ENCODE results near the gene CRYAB.
A peak's percentile ranks its signal among the peaks of the same experiment; 100 is the strongest.

The CRYAB gene, protein sequence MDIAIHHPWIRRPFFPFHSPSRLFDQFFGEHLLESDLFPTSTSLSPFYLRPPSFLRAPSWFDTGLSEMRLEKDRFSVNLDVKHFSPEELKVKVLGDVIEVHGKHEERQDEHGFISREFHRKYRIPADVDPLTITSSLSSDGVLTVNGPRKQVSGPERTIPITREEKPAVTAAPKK

DNA sequence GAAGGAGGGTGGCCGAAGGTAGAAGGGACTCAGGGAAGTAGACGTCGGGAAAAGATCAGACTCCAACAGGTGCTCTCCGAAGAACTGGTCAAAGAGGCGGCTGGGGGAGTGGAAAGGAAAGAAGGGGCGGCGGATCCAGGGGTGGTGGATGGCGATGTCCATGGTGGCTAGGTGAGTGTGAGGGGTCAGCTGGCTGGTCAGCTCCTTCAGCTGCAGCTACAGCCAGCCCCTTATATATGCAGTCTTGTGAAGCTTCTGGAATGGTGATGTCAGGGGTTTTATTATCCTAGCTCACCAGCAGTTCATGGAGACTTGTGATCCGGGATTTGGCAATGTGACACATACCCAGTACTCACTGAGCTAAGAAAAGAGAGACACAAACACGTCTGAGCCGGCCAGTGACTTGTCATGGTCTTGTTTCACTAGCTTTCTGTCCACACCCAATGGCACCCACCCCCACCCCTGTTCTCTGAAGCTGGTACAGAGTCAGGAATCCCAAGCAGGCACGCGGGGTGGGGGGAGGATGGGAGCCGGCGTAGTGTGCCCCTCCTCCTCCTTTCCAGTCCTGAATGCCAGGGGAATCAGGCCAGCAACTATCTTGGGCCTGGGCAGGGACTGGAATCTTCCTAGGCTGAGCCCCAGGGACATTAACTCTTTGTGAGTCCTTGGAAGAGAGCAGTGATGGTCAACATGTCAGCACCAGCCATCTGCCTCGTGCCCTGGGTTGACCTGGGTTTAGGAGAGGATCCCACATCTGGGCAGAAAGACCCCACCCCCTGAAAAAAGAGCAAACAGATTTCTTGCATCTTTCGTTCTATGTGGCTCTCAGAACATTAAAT lies at the start of gene CRYAB:
TSS of gene CRYAB (minus strand) at position 208 of the 839 bp plus-strand sequence. CDS start at position 162, 46 bp downstream.
- DNase-seq (ENCODE audit: low read depth): peak; percentile 87
- TF ChIP-seq, protein P1, sequence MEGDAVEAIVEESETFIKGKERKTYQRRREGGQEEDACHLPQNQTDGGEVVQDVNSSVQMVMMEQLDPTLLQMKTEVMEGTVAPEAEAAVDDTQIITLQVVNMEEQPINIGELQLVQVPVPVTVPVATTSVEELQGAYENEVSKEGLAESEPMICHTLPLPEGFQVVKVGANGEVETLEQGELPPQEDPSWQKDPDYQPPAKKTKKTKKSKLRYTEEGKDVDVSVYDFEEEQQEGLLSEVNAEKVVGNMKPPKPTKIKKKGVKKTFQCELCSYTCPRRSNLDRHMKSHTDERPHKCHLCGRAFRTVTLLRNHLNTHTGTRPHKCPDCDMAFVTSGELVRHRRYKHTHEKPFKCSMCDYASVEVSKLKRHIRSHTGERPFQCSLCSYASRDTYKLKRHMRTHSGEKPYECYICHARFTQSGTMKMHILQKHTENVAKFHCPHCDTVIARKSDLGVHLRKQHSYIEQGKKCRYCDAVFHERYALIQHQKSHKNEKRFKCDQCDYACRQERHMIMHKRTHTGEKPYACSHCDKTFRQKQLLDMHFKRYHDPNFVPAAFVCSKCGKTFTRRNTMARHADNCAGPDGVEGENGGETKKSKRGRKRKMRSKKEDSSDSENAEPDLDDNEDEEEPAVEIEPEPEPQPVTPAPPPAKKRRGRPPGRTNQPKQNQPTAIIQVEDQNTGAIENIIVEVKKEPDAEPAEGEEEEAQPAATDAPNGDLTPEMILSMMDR (IDR thresholded peaks at IDR 0.05; ENCODE audit: control insufficient read depth, insufficient read depth, low read depth, low read length, missing control alignments): no peak
- H3K4me3 ChIP-seq (ENCODE audit: control insufficient read depth, low read depth, low read length): peak within 1 kb of the TSS; percentile 38

DNA sequence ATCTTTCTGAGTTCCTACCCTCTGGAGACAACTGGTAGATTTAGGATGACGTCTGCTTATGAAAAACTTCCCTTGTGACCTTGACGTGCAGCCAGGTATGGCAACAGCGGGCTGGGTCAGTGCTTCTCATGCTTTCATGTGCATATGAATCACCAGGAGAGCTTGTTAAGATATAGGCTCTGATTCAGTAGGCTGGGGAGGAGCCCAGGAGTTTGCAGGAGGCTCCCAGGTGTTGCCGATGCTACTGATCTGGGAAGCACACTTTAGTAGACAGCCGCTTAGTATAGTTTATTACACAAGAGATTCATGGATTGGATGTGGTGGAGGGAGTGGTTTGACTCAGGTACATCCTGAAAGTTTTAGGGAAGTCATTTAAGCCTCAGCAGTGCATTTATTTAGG lies 49.3 kb upstream of the CRYAB start:
- no peak overlapping the region for H3K4me3 ChIP-seq (ENCODE audit: control insufficient read depth, low read depth, low read length)
- no peak for DNase-seq (ENCODE audit: low read depth)
- TF ChIP-seq, protein P1 (IDR thresholded peaks at IDR 0.05; ENCODE audit: control insufficient read depth, insufficient read depth, low read depth, low read length, missing control alignments): no peak

DNA sequence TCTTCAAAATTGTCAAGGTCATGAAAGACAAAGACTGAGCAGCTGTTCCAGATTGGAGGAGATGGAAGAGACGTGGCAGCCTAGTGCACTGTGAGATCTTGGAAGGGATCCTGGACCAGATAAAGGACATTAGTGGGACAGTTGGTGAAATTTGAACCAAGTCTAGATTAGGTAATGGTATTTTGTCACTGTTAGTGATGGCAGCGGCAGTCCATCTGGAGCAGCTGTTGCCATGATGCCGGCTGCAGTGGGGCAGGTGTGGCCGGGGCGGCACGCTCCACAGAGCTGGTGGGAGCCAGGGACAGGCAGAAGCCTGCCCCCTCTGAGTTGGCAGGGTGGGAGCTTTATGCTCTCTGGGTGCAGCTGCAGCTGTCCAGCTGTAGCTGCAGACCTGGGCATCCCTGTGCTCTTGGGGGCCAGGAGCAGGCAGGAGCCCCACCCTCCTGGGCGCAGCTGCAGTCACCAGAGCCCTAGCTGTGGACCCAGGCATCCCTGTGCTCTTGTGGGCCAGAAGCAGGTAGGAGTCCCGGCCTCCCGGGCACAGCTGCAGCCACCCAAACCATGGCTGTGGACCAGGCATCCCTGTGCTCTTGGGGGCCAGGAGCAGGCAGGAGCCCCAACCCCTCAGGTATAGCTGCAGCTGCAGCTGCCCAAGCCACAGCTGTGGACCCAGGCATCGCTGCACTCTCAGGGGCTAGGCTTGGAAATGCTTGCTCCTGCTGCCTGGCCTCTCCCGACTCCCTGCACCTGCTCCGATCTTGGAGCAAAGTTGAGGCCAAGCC lies 46.3 kb upstream of the CRYAB start:
- TF ChIP-seq, protein P1 (IDR thresholded peaks at IDR 0.05; ENCODE audit: control insufficient read depth, insufficient read depth, low read depth, low read length, missing control alignments): no peak
- no peak overlapping the region for H3K4me3 ChIP-seq (ENCODE audit: control insufficient read depth, low read depth, low read length)
- DNase-seq (ENCODE audit: low read depth): no peak

DNA sequence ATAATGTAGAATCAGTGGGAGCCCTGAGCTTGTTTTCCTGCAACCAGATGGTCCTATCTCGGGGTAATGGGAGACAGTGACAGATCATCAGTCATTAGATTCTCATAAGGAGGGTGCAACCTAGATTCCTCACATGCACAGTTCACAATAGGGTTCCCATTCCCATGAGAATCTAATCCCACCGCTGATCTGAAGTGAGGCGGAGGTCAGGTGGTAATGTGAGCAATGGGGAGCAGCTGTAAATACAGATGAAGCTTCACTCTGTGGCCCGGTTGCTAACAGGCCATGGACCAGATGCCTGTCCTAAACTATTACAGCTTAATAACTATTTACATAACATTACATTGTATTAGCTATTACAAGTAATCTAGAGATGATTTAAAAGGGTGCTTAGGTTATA lies 42.6 kb upstream of the CRYAB start:
- DNase-seq (ENCODE audit: low read depth): no peak
- TF ChIP-seq, protein P1 (IDR thresholded peaks at IDR 0.05; ENCODE audit: control insufficient read depth, insufficient read depth, low read depth, low read length, missing control alignments): no peak
- H3K4me3 ChIP-seq (ENCODE audit: control insufficient read depth, low read depth, low read length): no peak overlapping the region

DNA sequence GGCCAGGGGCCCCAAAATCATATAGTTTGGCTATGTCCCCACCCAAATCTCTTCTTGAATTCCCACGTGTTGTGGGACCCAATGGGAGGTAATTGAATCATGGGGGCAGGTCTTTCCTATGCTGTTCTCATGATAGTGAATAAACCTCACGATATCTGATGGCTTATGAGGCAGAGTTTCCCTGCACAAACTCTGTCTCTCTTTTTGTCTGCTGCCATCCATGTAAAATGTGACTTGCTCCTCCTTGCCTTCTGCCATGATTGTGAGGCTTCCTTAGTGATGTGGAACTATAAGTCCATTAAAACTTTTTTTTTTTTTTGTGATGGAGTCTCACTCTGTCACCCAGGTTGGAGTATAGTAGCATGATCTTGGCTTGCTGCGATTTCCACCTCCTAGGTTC lies 40.0 kb upstream of the CRYAB start:
- TF ChIP-seq, protein P1 (IDR thresholded peaks at IDR 0.05; ENCODE audit: control insufficient read depth, insufficient read depth, low read depth, low read length, missing control alignments): no peak
- H3K4me3 ChIP-seq (ENCODE audit: control insufficient read depth, low read depth, low read length): no peak overlapping the region
- DNase-seq (ENCODE audit: low read depth): no peak
